Keratinocyte (primary cell): ENCODE data around the gene ROR1.

Experiments
- EZH2 ChIP-seq: IDR thresholded peaks from one replicate; pipeline ENCODE4 v1.6.1; 2012; ENCODE audit warnings: inconsistent platforms, mild to moderate bottlenecking, low read length, moderate library complexity
- TF ChIP-seq, protein P1 (sequence below), 3 experiments: IDR thresholded peaks in 1 of 3; conservative IDR thresholded peaks in 1 of 3; optimal IDR thresholded peaks in 1 of 3; 2 replicates in 2 of 3; 3 replicates in 1 of 3; pipeline versions ENCODE3 to v1.5.1; 2011; ENCODE audit warnings: low read length in 3 of 3, mild to moderate bottlenecking in 3 of 3, moderate library complexity in 2 of 3, control low read depth in 1 of 3, inconsistent platforms in 1 of 3; ENCODE audit not compliant: insufficient read depth in 2 of 3; ENCODE audit errors: extremely low read depth in 1 of 3

DNA sequence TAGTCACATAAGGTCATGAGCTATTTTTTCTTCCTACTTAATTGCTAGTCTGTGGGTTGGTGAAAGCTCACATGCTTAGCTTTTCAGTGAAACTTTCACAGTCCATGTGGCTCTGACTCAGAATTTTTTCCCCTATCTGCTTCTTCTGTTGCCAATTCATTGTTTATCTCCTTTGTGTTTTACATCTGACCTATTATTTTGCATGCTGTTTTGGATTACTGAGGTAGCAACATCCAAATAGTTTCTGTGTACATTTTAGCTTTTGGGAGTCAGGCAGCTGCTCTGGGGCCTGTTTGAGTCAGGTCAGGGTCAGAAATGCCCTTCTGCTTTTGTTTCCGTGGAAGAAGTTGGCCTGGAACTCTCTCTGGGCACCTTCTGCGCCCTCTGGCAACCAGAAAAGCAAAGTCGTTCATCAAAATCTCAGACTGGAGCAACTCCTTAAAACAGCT, 40.0 kb downstream of the ROR1 start:
- TF ChIP-seq, protein P1, sequence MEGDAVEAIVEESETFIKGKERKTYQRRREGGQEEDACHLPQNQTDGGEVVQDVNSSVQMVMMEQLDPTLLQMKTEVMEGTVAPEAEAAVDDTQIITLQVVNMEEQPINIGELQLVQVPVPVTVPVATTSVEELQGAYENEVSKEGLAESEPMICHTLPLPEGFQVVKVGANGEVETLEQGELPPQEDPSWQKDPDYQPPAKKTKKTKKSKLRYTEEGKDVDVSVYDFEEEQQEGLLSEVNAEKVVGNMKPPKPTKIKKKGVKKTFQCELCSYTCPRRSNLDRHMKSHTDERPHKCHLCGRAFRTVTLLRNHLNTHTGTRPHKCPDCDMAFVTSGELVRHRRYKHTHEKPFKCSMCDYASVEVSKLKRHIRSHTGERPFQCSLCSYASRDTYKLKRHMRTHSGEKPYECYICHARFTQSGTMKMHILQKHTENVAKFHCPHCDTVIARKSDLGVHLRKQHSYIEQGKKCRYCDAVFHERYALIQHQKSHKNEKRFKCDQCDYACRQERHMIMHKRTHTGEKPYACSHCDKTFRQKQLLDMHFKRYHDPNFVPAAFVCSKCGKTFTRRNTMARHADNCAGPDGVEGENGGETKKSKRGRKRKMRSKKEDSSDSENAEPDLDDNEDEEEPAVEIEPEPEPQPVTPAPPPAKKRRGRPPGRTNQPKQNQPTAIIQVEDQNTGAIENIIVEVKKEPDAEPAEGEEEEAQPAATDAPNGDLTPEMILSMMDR (optimal IDR thresholded peaks at IDR 0.05 in 1 of 3, IDR thresholded peaks at IDR 0.05 in 1 of 3, conservative IDR thresholded peaks at IDR 0.05 in 1 of 3; ENCODE audit: extremely low read depth in 1 of 3, insufficient read depth in 2 of 3, low read length in 3 of 3) = no peak
- TF ChIP-seq EZH2 = no peak
